B cell (primary cell): Measurements from ENCODE around the gene IL6ST. TPM values are rescaled to one million over a fixed set of nuclear protein-coding genes. Genes with fewer than 3 reads are reported as not detected.

Source experiments
- ATAC-seq: fragments of 200-7000 bp; cut with Tn5 transposase; one replicate; pipeline ENCODE4 v1.10.0; 2021; ENCODE audit warnings: low read depth, mild to moderate bottlenecking, moderate number of reproducible peaks, moderate library complexity
- CTCF ChIA-PET: fragments of 350-600 bp; sonication (Branson Sonifier 250); formaldehyde crosslinking; loops from one replicate; lab custom pipeline; 2021; ENCODE audit warnings: antibody characterized with exemption, inconsistent platforms; lab: Charles Lee
- POLR2A ChIA-PET: fragments of 350-600 bp; sonication (Branson Sonifier 250); formaldehyde crosslinking; loops from one replicate; lab custom pipeline; 2021; ENCODE audit warnings: antibody characterized with exemption; lab: Charles Lee
- DNase-seq: peaks from one replicate; pipeline ENCODE4 v3.0.0; 2013
- H2AFZ ChIP-seq: 2 replicates; pipeline ENCODE4 v1.6.1; 2012; ENCODE audit warnings: mild to moderate bottlenecking, low read depth, low read length; ENCODE audit not compliant: insufficient read depth, poor library complexity, severe bottlenecking
- H3K27ac ChIP-seq, 2 donors: 1 replicate in 1 of 2; 2 replicates in 1 of 2; pipeline ENCODE4 v1.5.1; 2012 to 2013; ENCODE audit warnings: low read length in 2 of 2, mild to moderate bottlenecking in 2 of 2, moderate library complexity in 1 of 2
- H3K27me3 ChIP-seq, 4 experiments: fragments of 200-600 bp in 1 of 4; sonication (generic) in 1 of 4; replicated peaks in 1 of 4; 1 replicate in 2 of 4; 2 replicates in 2 of 4; pipeline versions ENCODE4 v1.6.1 to v1.7.0; 2013 to 2016; ENCODE audit warnings: low read length in 3 of 4, mild to moderate bottlenecking in 2 of 4, mixed read lengths in 1 of 4, moderate library complexity in 1 of 4; ENCODE audit not compliant: insufficient read depth in 4 of 4, control insufficient read depth in 3 of 4; ENCODE audit errors: control extremely low read depth in 1 of 4
- H3K36me3 ChIP-seq, 2 experiments: replicated peaks in 1 of 2; 1 replicate in 1 of 2; 2 replicates in 1 of 2; pipeline versions ENCODE4 v1.6.1 to v1.7.1; 2013; ENCODE audit warnings: low read length in 1 of 2; ENCODE audit not compliant: insufficient read depth in 2 of 2, control insufficient read depth in 1 of 2; ENCODE audit errors: control extremely low read depth in 1 of 2, extremely low read depth in 1 of 2
- H3K4me1 ChIP-seq, 2 donors: fragments of 200-600 bp in 1 of 2; sonication (generic) in 1 of 2; 1 replicate in 1 of 2; 2 replicates in 1 of 2; pipeline versions ENCODE4 v1.5.1 to v1.6.1; 2013 to 2017; ENCODE audit warnings: low read length in 2 of 2; ENCODE audit not compliant: control insufficient read depth in 2 of 2, insufficient read depth in 2 of 2
- H3K4me2 ChIP-seq: replicated peaks from 2 replicates; pipeline ENCODE3; 2012; ENCODE audit warnings: mild to moderate bottlenecking, low read depth, low read length; ENCODE audit not compliant: poor library complexity, severe bottlenecking
- H3K4me3 ChIP-seq, 5 experiments: fragments of 200-600 bp in 1 of 5; sonication (generic) in 1 of 5; 1 replicate in 3 of 5; 2 replicates in 2 of 5; pipeline versions ENCODE4 v1.5.1 to v1.7.0; 2011 to 2016; ENCODE audit warnings: low read length in 4 of 5, mild to moderate bottlenecking in 4 of 5, low read depth in 2 of 5, control low read depth in 1 of 5, moderate library complexity in 1 of 5; ENCODE audit not compliant: insufficient read depth in 1 of 5; ENCODE audit errors: control extremely low read depth in 1 of 5, extremely low read depth in 1 of 5
- H3K79me2 ChIP-seq: fragments of 200-600 bp; sonication (generic); one replicate; pipeline ENCODE4 v1.6.0; 2016; ENCODE audit warnings: low read length; ENCODE audit not compliant: control insufficient read depth, insufficient read depth
- H3K9ac ChIP-seq: fragments of 200-600 bp; sonication (generic); 2 replicates; pipeline ENCODE4 v1.6.1; 2017; ENCODE audit warnings: mild to moderate bottlenecking, low read length, moderate library complexity
- H3K9me3 ChIP-seq, 3 donors: one replicate each; pipeline versions ENCODE4 v1.6.1 to v1.7.1; 2013; ENCODE audit warnings: low read length in 2 of 3; ENCODE audit not compliant: control insufficient read depth in 2 of 3, insufficient read depth in 1 of 3; ENCODE audit errors: control extremely low read depth in 1 of 3
- H4K20me1 ChIP-seq: 2 replicates; pipeline ENCODE4 v1.6.0; 2012; ENCODE audit warnings: mild to moderate bottlenecking, low read length; ENCODE audit not compliant: insufficient read depth, control insufficient read depth, poor library complexity, severe bottlenecking
- H3K27ac Mint-ChIP-seq: one replicate; pipeline ENCODE4 v1.8.0; 2021; ENCODE audit warnings: mixed read lengths
- H3K27me3 Mint-ChIP-seq: one replicate; pipeline ENCODE4 v1.8.0; 2021; ENCODE audit warnings: mixed read lengths
- H3K4me1 Mint-ChIP-seq: one replicate; pipeline ENCODE4 v1.8.0; 2021; ENCODE audit warnings: mixed read lengths
- H3K4me3 Mint-ChIP-seq: one replicate; pipeline ENCODE4 v1.8.0; 2021; ENCODE audit warnings: mixed read lengths
- H3K9me3 Mint-ChIP-seq: one replicate; pipeline ENCODE4 v1.8.0; 2022; ENCODE audit warnings: mixed read lengths; ENCODE audit not compliant: insufficient read depth
- CTCF ChIP-seq: fragments of 200-600 bp; IDR thresholded peaks from one replicate; pipeline ENCODE4 v1.8.0; 2022; ENCODE audit warnings: antibody characterized with exemption, mild to moderate bottlenecking
- EZH2 ChIP-seq: IDR thresholded peaks from 2 replicates; pipeline ENCODE4 v1.6.1; 2012; ENCODE audit warnings: borderline replicate concordance, low read depth, mild to moderate bottlenecking, moderate library complexity, low read length; ENCODE audit not compliant: insufficient read depth, poor library complexity, severe bottlenecking
- WGBS: methylation state at CpG from one replicate; pipeline ENCODE4 v1.1.5; 2013; ENCODE audit warnings: missing lambda C conversion rate; ENCODE audit not compliant: insufficient coverage; 5-methylcytosine and 5-hydroxymethylcytosine counted together
- intact Hi-C: fragments of 100-400 bp; cut with micrococcal nuclease; formaldehyde crosslinking; loops from one replicate; pipeline ENCODE4 v1.10.0; 2022
- polyA plus RNA-seq: library from polyadenylated mRNA; depleted of rRNA; stranded (reverse); fragments of >200 nt; gene quantifications from 2 replicates; pipeline ENCODE4 v1.2.3, GENCODE V29; 2012
- total RNA-seq, 2 donors: library from RNA; stranded (reverse); fragments of 120-200 nt in 1 of 2; gene quantifications; 1 replicate in 1 of 2; 2 replicates in 1 of 2; pipeline versions ENCODE4 v1.2.3 to v1.2.4, GENCODE V29; 2013 to 2022

IL6ST gene
- total and polyA plus RNA-seq, 2 donors (not counting 1 experiment from before 2014, with no cell fraction given), result 4.3 to 28.0 TPM

DNA sequence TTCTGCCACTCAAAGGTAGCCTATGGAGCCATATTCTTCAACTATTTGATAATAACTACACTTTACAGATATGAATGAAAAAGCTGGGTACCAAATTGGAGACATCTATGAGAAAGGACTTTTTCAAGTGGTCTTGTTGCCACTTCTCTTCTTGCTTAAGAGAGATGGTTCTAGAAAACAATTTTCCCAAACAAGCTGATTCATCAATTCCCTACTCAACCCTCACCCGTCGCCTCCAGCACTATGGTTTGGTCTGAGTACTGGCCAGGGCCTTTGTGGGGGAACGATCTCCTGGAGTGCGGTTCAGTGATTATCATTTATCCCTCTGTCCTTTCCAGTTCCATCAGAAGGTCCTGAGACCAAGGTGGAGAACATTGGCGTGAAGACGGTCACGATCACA is 86.8 kb downstream of the IL6ST start:
- Histone ChIP-seq H3K79me2 (no peaks in the 10 kb centered on the region), H3K4me2 (no peak overlapping the region), H2AFZ (no peak overlapping the region), H3K4me3 (no peak overlapping the region), H3K36me3 (no peaks in the 10 kb centered on the region), H3K9me3 (no peaks in the 10 kb centered on the region), H3K4me1 (peaks cover 8 to 13% of the 10 kb centered on the region in 2 donors), H3K27me3 (peaks cover 0 to 3% (median 0%) of the 10 kb centered on the region in 4 experiments), H4K20me1 (no peaks in the 10 kb centered on the region), H3K9ac (no peak overlapping the region), H3K27ac (no peak overlapping the region)
- Mint-ChIP-seq H3K9me3 (peaks cover 4% of the 10 kb centered on the region), H3K4me3 (no peak overlapping the region), H3K4me1 (peaks cover 10% of the 10 kb centered on the region), H3K27me3 (peaks cover 16% of the 10 kb centered on the region), H3K27ac (no peak overlapping the region)
- CTCF ChIA-PET, result no interaction called here
- POLR2A ChIA-PET, result no interaction called here
- ATAC-seq (no peak), DNase-seq (no peak)
- TF ChIP-seq EZH2 (no peak), CTCF (no peak)
- WGBS, result 100% methylated on average over 2 of the region's 7 CpGs
- intact Hi-C loops, result no loop called here

DNA sequence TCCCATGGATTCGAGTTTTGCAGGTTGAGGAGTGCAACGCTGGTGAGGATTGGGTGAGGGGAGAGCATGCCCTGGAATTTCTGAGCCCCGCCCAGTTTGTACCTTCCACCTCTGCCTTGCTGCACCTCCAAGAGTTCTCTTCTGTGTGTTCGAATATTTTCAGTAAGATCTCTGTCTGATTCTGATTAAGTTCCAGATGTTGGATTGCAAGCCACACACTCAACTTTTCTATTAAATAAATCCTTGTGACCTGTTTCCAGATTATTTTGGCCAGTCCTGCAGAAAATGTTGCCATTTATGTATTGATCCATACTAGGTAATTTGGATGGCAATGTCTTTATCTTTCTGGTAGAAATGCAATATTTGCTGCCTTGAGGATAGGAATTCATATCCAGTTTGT is 89.5 kb downstream of the IL6ST start:
- Mint-ChIP-seq H3K27ac (no peak overlapping the region), H3K4me1 (peaks cover 12% of the 10 kb centered on the region), H3K27me3 (peaks cover 9% of the 10 kb centered on the region), H3K9me3 (peaks cover 4% of the 10 kb centered on the region), H3K4me3 (no peak overlapping the region)
- Histone ChIP-seq H4K20me1 (no peaks in the 10 kb centered on the region), H2AFZ (no peak overlapping the region), H3K4me3 (no peak overlapping the region), H3K9ac (no peak overlapping the region), H3K36me3 (no peaks in the 10 kb centered on the region), H3K4me2 (no peak overlapping the region), H3K9me3 (no peaks in the 10 kb centered on the region), H3K4me1 (peaks cover 10 to 14% of the 10 kb centered on the region in 2 donors), H3K27ac (no peak overlapping the region), H3K27me3 (peaks cover 0 to 3% (median 0%) of the 10 kb centered on the region in 4 experiments), H3K79me2 (no peaks in the 10 kb centered on the region)
- intact Hi-C loops, result no loop called here
- ATAC-seq (no peak), DNase-seq (no peak)
- TF ChIP-seq EZH2 (no peak), CTCF (no peak)
- POLR2A ChIA-PET, result no interaction called here
- WGBS, result no CpG with 5 or more reads among the region's 4 CpGs
- CTCF ChIA-PET, result interaction anchor here (0.7 to 1.8 kb wide), 2 partner anchors 9 to 31 kb away, joined by 3 to 8 read pairs; no protein-coding TSS in a partner anchor
